K562 (cell line): ENCODE measurements around the gene ARHGEF1. TPM values are rescaled to one million over a fixed set of nuclear protein-coding genes. Genes with fewer than 3 reads are reported as not detected.

ENCODE experiments used
- ATAC-seq: fragments of 200-7000 bp; cut with Tn5 transposase; 3 replicates; pipeline ENCODE4 v1.9.1; 2020; ENCODE audit warnings: moderate library complexity
- BruUV-seq: library from RNA; stranded (reverse); fragments of 400-500 nt; replicated peaks from 2 replicates; lab custom pipeline; 2021; lab: Mats Ljungman, UMichigan
- CTCF ChIA-PET: fragments of 300-600 bp; formaldehyde crosslinking; extraction: SDS; loops from one replicate; lab custom pipeline; 2021; ENCODE audit warnings: low intra/inter-chr PET ratio; lab: Yijun Ruan, JAX
- POLR2A ChIA-PET: fragments of 300-600, 350-650 bp; sonication (Branson Sonifier 250); formaldehyde crosslinking; extraction: SDS; loops from one replicate; lab custom pipeline; 2021; ENCODE audit warnings: antibody characterized with exemption, inconsistent platforms; lab: Yijun Ruan, JAX
- DNase-seq, 4 experiments: peaks; one replicate each; pipeline versions ENCODE4 v3.0.0 to v3.0.0-alpha.2; 2011 to 2018; ENCODE audit warnings: low spot score in 3 of 4, mixed read lengths in 3 of 4; ENCODE audit errors: extremely low read depth in 1 of 4
- FAIRE-seq: peaks from 2 replicates; lab custom pipeline; 2011; peaks lifted over from hg19 to GRCh38; lab: Jason Lieb, UNC
- H2AFZ ChIP-seq: 2 replicates; pipeline ENCODE4 v1.6.0; 2011; ENCODE audit warnings: low read depth, low read length, control low read depth, inconsistent platforms
- H3K27ac ChIP-seq: fragments of 200-600 bp; 3 replicates; pipeline ENCODE4 v1.8.0; 2011; ENCODE audit warnings: low read depth, mild to moderate bottlenecking, control low read depth, inconsistent platforms, low read length, moderate library complexity, mixed read lengths; ENCODE audit errors: extremely low read depth
- H3K27me3 ChIP-seq, 2 experiments: fragments of 300-600 bp in 1 of 2; 2 replicates in 1 of 2; 3 replicates in 1 of 2; pipeline versions ENCODE4 v1.6.0 to v1.8.0; 2011; ENCODE audit warnings: inconsistent platforms in 2 of 2, low read length in 2 of 2, mild to moderate bottlenecking in 1 of 2, mixed read lengths in 1 of 2, moderate library complexity in 1 of 2; ENCODE audit not compliant: control insufficient read depth in 2 of 2, insufficient read depth in 2 of 2
- H3K36me3 ChIP-seq: fragments of 300-600 bp; 3 replicates; pipeline ENCODE4 v1.8.0; 2011; ENCODE audit warnings: mild to moderate bottlenecking, low read length, inconsistent platforms; ENCODE audit not compliant: control insufficient read depth, insufficient read depth
- H3K4me1 ChIP-seq, 2 experiments: fragments of 200-600 bp in 1 of 2; replicated peaks in 1 of 2; 2 replicates in 1 of 2; 3 replicates in 1 of 2; pipeline versions ENCODE4 v1.5.1 to v1.8.0; 2011; ENCODE audit warnings: inconsistent platforms in 2 of 2, low read length in 2 of 2, mild to moderate bottlenecking in 1 of 2, mixed read lengths in 1 of 2, moderate library complexity in 1 of 2; ENCODE audit not compliant: control insufficient read depth in 2 of 2, insufficient read depth in 2 of 2
- H3K4me2 ChIP-seq: 2 replicates; pipeline ENCODE4 v1.6.1; 2011; ENCODE audit warnings: low read length, control low read depth, inconsistent platforms, mixed read lengths; ENCODE audit not compliant: insufficient read depth
- H3K4me3 ChIP-seq: fragments of 200-600 bp; sonication (generic), shearing (Covaris generic); 2 replicates; pipeline ENCODE4 v1.5.1; 2016; ENCODE audit warnings: control low read depth, inconsistent platforms
- H3K79me2 ChIP-seq: fragments of 200-600 bp; 3 replicates; pipeline ENCODE4 v1.8.0; 2011; ENCODE audit warnings: low read length, inconsistent platforms; ENCODE audit not compliant: control insufficient read depth, insufficient read depth
- H3K9ac ChIP-seq, 2 experiments: 2 replicates each; pipeline versions ENCODE4 v1.6.0 to v1.6.1; 2011; ENCODE audit warnings: low read depth in 2 of 2, low read length in 2 of 2, control low read depth in 1 of 2, inconsistent platforms in 1 of 2, mild to moderate bottlenecking in 1 of 2, mixed read lengths in 1 of 2; ENCODE audit not compliant: insufficient read depth in 1 of 2
- H3K9me1 ChIP-seq: one replicate; pipeline ENCODE4 v1.6.0; 2011; ENCODE audit warnings: inconsistent platforms, mild to moderate bottlenecking, low read length, moderate library complexity; ENCODE audit not compliant: control insufficient read depth, insufficient read depth
- H3K9me3 ChIP-seq: replicated peaks from 2 replicates; pipeline ENCODE4 v1.5.1; 2011; ENCODE audit warnings: low read depth, low read length, inconsistent platforms; ENCODE audit not compliant: control insufficient read depth, insufficient read depth
- H4K20me1 ChIP-seq: replicated peaks from 2 replicates; pipeline ENCODE4 v1.6.1; 2011; ENCODE audit warnings: low read length, inconsistent platforms, mixed read lengths; ENCODE audit not compliant: control insufficient read depth, insufficient read depth
- EZH2 ChIP-seq: IDR thresholded peaks from 2 replicates; pipeline ENCODE4 v1.6.1; 2012; ENCODE audit warnings: low read depth, mild to moderate bottlenecking, inconsistent platforms, low read length, borderline replicate concordance
- MCM2 ChIP-seq: fragments of 450-650 bp; IDR thresholded peaks from 2 replicates; pipeline ENCODE4 v1.6.1; 2017; ENCODE audit warnings: low read depth, mild to moderate bottlenecking
- SMAD3 ChIP-seq: fragments of 450-650 bp; formaldehyde crosslinking; conservative IDR thresholded peaks from 2 replicates; pipeline ENCODE4 v1.4.0; 2020; ENCODE audit warnings: mild to moderate bottlenecking
- ZNF165 ChIP-seq: fragments of 250-450 bp; sonication (Bioruptor Pico); IDR thresholded peaks from 2 replicates; pipeline ENCODE4 v1.4.0; 2020; ENCODE audit warnings: borderline replicate concordance
- WGBS: fragments of 100-300 bp; shearing (Covaris generic); methylation state at CpG from one replicate; pipeline ENCODE4 v1.1.6; 2016; ENCODE audit warnings: low coverage, mixed read lengths; ENCODE audit not compliant: insufficient coverage; ENCODE audit errors: missing lambda C conversion rate; 5-methylcytosine and 5-hydroxymethylcytosine counted together
- in situ Hi-C: fragments of 300-500 bp; cut with MboI; formaldehyde crosslinking; loops from 4 replicates; pipeline ENCODE4 v1.15.0; 2018; ENCODE audit warnings: inconsistent platforms, mixed read lengths
- intact Hi-C: fragments of 100-400 bp; cut with micrococcal nuclease; formaldehyde crosslinking; loops from 2 replicates; pipeline ENCODE4 v1.14.2; 2022
- polyA plus RNA-seq, 8 experiments: library from polyadenylated mRNA; depleted of rRNA in 4 of 8; stranded (reverse) in 5 of 8; unstranded in 3 of 8; fragments of >200 nt; fragmentation: Nextera tagmentation in 2 of 8; fragmentation: Illumina TruSeq in 1 of 8; extraction: Ambion mirVana in 2 of 8; extraction: Trizol in 1 of 8; gene quantifications; 2 replicates each; pipeline versions ENCODE4 v1.2.1 to v1.2.3, GENCODE V29; 2011 to 2014; ENCODE audit warnings: inconsistent platforms in 1 of 8, missing spikeins in 1 of 8
- total RNA-seq, 7 experiments: library from RNA; depleted of rRNA in 6 of 7; stranded (reverse); fragments of >200 nt in 6 of 7; fragmentation: Illumina TruSeq in 2 of 7; extraction: Trizol in 2 of 7; gene quantifications; 2 replicates each; pipeline versions ENCODE4 v1.2.1 to v1.2.3, GENCODE V29; 2011 to 2021; ENCODE audit warnings: low replicate concordance in 1 of 7
- TF ChIP-seq, protein P1 (sequence below): conservative IDR thresholded peaks from 2 replicates; pipeline ENCODE4 v1.6.1; 2011; ENCODE audit warnings: low read depth, mild to moderate bottlenecking, low read length; ENCODE audit not compliant: control insufficient read depth

The ARHGEF1 gene
- total and polyA plus RNA-seq, 9 of the 15 experiments (the other 6 are each of a cell fraction or from before 2014, with no cell fraction given) = 1.9 to 149 (median 29.8) TPM

DNA sequence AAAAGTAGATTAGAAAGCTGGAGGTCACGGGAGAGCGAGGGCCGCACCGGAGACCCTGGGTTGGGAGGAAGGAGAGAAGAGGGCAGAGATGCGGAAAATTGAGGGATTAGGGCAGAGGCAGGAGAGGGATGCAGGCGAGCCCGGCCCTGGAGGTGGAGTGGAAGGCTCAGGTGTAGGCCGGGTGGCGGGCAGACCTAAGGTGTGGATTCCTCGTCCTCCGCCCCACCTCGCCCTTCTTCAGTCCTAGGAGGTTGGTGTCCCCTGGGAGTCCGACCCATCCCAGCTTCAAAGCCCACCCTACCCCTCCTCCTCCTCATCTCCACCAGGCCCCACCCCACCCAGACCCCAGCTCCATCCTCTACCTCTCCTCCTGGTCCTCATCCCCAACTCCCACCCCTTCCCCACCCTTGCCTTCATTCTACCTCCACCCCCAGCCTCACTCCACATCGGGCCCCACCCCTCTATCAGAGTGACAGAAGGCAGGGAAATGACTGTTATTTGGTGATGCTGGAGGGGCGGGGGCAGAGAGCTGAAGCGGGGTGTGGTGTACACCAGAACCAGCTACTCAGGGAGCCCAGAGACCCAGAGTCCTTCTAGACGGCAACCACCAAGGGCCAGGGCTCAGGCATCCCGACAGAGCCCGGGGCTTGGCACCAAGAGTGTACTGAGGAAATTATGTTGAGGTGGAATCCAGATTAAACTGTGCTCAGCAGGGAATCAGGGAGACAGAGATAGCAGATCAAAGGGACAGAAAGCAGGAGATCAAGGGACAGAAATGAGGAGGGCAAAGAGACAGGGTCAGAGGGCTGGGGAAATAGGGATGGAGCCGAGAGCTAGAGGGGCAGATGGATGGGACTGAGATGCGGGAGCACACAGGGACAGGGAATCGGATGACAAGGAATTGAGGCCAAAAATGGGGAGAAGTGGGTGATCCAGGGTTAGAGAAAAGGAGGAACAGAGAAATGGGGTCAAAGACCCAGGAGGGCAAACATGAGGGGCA is 38.9 kb downstream of the ARHGEF1 start:
- ChIA-PET CTCF (no interaction called here), POLR2A (interaction anchor here (0.6 to 1.1 kb wide), 2 partner anchors 10 to 1234 kb away, joined by 3 to 4 read pairs; no protein-coding TSS in a partner anchor)
- H3K9me3 ChIP-seq = no peaks in the 10 kb centered on the region; the same call in 1 of the 2 replicates
- no peaks in the 10 kb centered on the region for H3K36me3 ChIP-seq
- no peaks in the 10 kb centered on the region for H3K79me2 ChIP-seq
- no peaks in the 10 kb centered on the region for H3K9me1 ChIP-seq
- no TSS peak for BruUV-seq
- H3K27ac ChIP-seq = no peak overlapping the region
- no peak overlapping the region for H2AFZ ChIP-seq
- H3K4me2 ChIP-seq = no peak overlapping the region
- H3K27me3 ChIP-seq = peaks cover under 1 to 21% of the 10 kb centered on the region in 2 experiments; a peak in 4 of 5 replicates
- peak; percentile 26; the same call in 1 of the 3 replicates for ATAC-seq
- FAIRE-seq = no peak
- peak overlapping the region in 1 of 2 experiments; percentile 50; a peak in 1 of 4 replicates for H3K9ac ChIP-seq
- intact Hi-C loops = no loop called here
- no peak for DNase-seq
- 10% methylated on average over 20 of the region's 22 CpGs for WGBS
- no peaks in the 10 kb centered on the region for H4K20me1 ChIP-seq
- peaks cover 0 to 27% of the 10 kb centered on the region in 2 experiments; a peak in 3 of 5 replicates for H3K4me1 ChIP-seq
- in situ Hi-C loops = no loop called here
- TF ChIP-seq, protein P1, sequence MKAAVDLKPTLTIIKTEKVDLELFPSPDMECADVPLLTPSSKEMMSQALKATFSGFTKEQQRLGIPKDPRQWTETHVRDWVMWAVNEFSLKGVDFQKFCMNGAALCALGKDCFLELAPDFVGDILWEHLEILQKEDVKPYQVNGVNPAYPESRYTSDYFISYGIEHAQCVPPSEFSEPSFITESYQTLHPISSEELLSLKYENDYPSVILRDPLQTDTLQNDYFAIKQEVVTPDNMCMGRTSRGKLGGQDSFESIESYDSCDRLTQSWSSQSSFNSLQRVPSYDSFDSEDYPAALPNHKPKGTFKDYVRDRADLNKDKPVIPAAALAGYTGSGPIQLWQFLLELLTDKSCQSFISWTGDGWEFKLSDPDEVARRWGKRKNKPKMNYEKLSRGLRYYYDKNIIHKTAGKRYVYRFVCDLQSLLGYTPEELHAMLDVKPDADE = no peak
- TF ChIP-seq SMAD3 (CRISPR knock-in tag) (no peak), EZH2 (no peak), MCM2 (no peak), ZNF165 (CRISPR knock-in tag) (no peak)
- H3K4me3 ChIP-seq = no peak overlapping the region
